NCI-H1048 (cell line): ENCODE measurements around the gene MICU1.
"Not testable (repeated sequence)": the region's sequence is repeated elsewhere in the genome, so short reads cannot be mapped to it uniquely, and the experiment has no call there.

Experiments
- DNase-seq: peaks from one replicate; lab custom pipeline; 2025; lab: John Stamatoyannopoulos, UW

Gene MICU1

GRCh38 chr10:72503694-72504438 is 122.0 kb downstream of the MICU1 start:
- no peak for DNase-seq

- no peak for DNase-seq
Measured at GRCh38 chr10:72503241-72503640, 122.6 kb downstream of the MICU1 start.

GRCh38 chr10:72502581-72502980 is 123.3 kb downstream of the MICU1 start:
- DNase-seq = no peak

- no peak for DNase-seq
Measured at GRCh38 chr10:72499701-72500100, 126.2 kb downstream of the MICU1 start.

- DNase-seq = no peak
Measured at GRCh38 chr10:72490951-72491350, 134.9 kb downstream of the MICU1 start.

GRCh38 chr10:72487521-72487920 is 138.4 kb downstream of the MICU1 start:
- DNase-seq = no peak

- DNase-seq = no peak
Measured at GRCh38 chr10:72487116-72487515, 138.8 kb downstream of the MICU1 start.

GRCh38 chr10:72485701-72486100 is 140.2 kb downstream of the MICU1 start:
- DNase-seq = no peak

GRCh38 chr10:72484521-72484920 is 141.4 kb downstream of the MICU1 start:
- no peak for DNase-seq

- DNase-seq = no peak
Measured at GRCh38 chr10:72483471-72483870, 142.4 kb downstream of the MICU1 start.

GRCh38 chr10:72480861-72481260 is 145.0 kb downstream of the MICU1 start:
- DNase-seq = no peak

- no peak for DNase-seq
Measured at GRCh38 chr10:72477463-72477862, 148.4 kb downstream of the MICU1 start.

GRCh38 chr10:72472306-72472705 is 153.6 kb downstream of the MICU1 start:
- DNase-seq = no peak

GRCh38 chr10:72470666-72471065 is 155.2 kb downstream of the MICU1 start:
- no peak for DNase-seq

GRCh38 chr10:72467064-72467463 is 158.8 kb downstream of the MICU1 start:
- DNase-seq = not testable (repeated sequence)

GRCh38 chr10:72466018-72466417 is 159.9 kb downstream of the MICU1 start:
- no peak for DNase-seq

GRCh38 chr10:72464438-72464837 is 161.4 kb downstream of the MICU1 start:
- DNase-seq = no peak

- DNase-seq = no peak
Measured at GRCh38 chr10:72462261-72462660, 163.6 kb downstream of the MICU1 start.

GRCh38 chr10:72461085-72461484 is 164.8 kb downstream of the MICU1 start:
- DNase-seq = no peak

- no peak for DNase-seq
Measured at GRCh38 chr10:72460284-72460876, 165.5 kb downstream of the MICU1 start.

GRCh38 chr10:72459301-72459700 is 166.6 kb downstream of the MICU1 start:
- no peak for DNase-seq

GRCh38 chr10:72455889-72456595 is 169.8 kb downstream of the MICU1 start:
- no peak for DNase-seq

GRCh38 chr10:72449941-72450441 is 175.9 kb downstream of the MICU1 start:
- no peak for DNase-seq
